GM12875 (cell line): ENCODE measurements around the gene TNP1.

Experiments
- H3K4me3 ChIP-seq: one replicate; pipeline ENCODE4 v1.5.1; 2011; ENCODE audit warnings: low read depth, low read length, control low read depth
- TF ChIP-seq, protein P1 (sequence below): IDR thresholded peaks from 2 replicates; pipeline ENCODE4 v1.5.1; 2011; ENCODE audit warnings: low read depth, mild to moderate bottlenecking, control low read depth, inconsistent platforms, low read length, moderate library complexity, borderline replicate concordance; ENCODE audit not compliant: insufficient read depth

The TNP1 gene

GRCh38 chr2:216857131-216857550, 2.7 kb downstream of the TNP1 start:
- TF ChIP-seq, protein P1, sequence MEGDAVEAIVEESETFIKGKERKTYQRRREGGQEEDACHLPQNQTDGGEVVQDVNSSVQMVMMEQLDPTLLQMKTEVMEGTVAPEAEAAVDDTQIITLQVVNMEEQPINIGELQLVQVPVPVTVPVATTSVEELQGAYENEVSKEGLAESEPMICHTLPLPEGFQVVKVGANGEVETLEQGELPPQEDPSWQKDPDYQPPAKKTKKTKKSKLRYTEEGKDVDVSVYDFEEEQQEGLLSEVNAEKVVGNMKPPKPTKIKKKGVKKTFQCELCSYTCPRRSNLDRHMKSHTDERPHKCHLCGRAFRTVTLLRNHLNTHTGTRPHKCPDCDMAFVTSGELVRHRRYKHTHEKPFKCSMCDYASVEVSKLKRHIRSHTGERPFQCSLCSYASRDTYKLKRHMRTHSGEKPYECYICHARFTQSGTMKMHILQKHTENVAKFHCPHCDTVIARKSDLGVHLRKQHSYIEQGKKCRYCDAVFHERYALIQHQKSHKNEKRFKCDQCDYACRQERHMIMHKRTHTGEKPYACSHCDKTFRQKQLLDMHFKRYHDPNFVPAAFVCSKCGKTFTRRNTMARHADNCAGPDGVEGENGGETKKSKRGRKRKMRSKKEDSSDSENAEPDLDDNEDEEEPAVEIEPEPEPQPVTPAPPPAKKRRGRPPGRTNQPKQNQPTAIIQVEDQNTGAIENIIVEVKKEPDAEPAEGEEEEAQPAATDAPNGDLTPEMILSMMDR = no peak
- H3K4me3 ChIP-seq = no peak overlapping the region

GRCh38 chr2:216856406-216857065, 3.3 kb downstream of the TNP1 start:
- TF ChIP-seq, protein P1 = no peak
- no peak overlapping the region for H3K4me3 ChIP-seq

DNA sequence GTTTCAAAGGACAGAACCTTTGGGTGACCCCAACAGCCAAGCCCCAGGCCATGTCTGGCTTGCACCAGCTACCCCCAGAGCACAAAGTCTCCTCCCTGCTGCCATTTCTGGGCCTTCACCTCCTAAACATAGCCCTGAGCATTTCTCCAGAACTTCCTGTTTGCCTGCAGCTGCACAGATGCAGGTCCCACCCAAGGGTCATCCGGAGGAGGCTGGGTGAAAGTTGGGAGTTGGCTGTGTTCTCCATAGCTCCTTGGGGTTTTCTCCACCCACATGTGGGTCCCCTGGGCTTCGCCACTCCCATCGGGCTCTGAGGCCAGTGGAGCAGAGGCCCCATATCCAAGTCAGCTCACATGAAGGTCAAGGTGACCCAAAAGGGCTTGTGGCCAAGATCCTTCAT, 4.3 kb downstream of the TNP1 start:
- TF ChIP-seq, protein P1 = no peak
- H3K4me3 ChIP-seq = no peak overlapping the region

GRCh38 chr2:216855079-216855478, 4.8 kb downstream of the TNP1 start:
- TF ChIP-seq, protein P1 = no peak
- no peak overlapping the region for H3K4me3 ChIP-seq

DNA sequence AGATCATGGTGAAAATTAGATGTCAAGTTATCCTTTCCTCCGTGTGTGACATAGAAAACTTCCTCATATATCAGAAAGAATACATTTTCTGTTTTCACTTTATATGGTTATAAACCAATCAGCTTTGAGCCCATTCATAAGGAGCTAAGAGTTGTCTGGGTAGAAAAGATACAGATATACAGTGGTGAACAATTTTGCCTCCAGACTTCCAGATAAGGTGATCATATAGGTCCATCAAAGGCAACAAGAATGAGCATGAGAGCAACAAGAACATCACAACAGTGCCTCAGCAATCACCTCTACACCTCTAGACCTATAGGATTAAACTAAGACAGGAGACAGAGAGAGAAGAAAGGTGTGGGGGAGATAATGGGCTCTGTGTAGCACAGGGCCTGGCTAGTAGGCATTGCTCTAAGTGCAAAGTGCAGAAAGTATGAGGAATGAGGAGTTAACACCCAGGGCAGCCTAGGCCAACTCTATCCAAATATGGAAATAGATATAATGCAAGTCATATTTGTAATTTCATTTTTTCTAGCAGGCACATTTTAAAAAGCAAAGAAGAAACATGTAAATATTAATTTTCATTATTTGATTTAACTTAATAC, 8.3 kb downstream of the TNP1 start:
- TF ChIP-seq, protein P1 = no peak
- no peak overlapping the region for H3K4me3 ChIP-seq

GRCh38 chr2:216850665-216851322, 9.1 kb downstream of the TNP1 start:
- no peak overlapping the region for H3K4me3 ChIP-seq
- TF ChIP-seq, protein P1 = no peak

DNA sequence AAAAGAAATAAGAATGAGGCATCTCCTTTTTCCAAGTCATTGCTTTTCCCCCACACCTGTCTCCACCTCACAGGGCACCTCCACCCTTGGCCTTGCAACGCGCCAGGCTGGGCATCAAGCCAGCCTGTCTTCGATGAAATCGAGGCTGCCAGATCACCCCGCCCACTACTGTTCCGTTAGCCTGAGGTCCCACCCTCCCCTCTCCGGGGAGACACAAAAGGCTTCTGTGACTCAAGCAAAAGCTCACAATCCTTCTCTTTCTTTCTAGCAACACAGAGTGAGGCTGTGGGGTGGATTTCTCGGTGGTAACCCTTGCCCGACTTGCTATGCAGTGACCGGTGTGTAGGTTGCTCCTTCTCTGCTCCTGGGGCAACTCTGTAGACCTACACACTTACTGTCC, 9.9 kb downstream of the TNP1 start:
- H3K4me3 ChIP-seq = no peak overlapping the region
- TF ChIP-seq, protein P1 = no peak
